H9 (cell line): Measurements from ENCODE around the gene DYRK1A. TPM values are rescaled to one million over a fixed set of nuclear protein-coding genes. Genes with fewer than 3 reads are reported as not detected.

Experiments used
- DNase-seq: peaks from one replicate; pipeline ENCODE4 v3.0.0-alpha.2; 2017
- H2AFZ ChIP-seq: one replicate; pipeline ENCODE4 v1.6.1; 2013; ENCODE audit warnings: mild to moderate bottlenecking, low read length, control low read depth, moderate library complexity
- H2AK5ac ChIP-seq: 2 replicates; pipeline ENCODE4 v1.6.1; 2013; ENCODE audit warnings: low read length, control low read depth, mixed read lengths; ENCODE audit not compliant: insufficient read length
- H2BK120ac ChIP-seq: one replicate; pipeline ENCODE4 v1.6.1; 2013; ENCODE audit warnings: low read depth, mild to moderate bottlenecking, low read length, control low read depth, inconsistent platforms; ENCODE audit not compliant: poor library complexity, severe bottlenecking
- H2BK12ac ChIP-seq: 2 replicates; pipeline ENCODE4 v1.6.1; 2013; ENCODE audit warnings: low read length, control low read depth, mixed read lengths, low read depth; ENCODE audit not compliant: insufficient read length
- H2BK15ac ChIP-seq: 2 replicates; pipeline ENCODE4 v1.6.1; 2013; ENCODE audit warnings: low read depth, low read length, control low read depth
- H2BK20ac ChIP-seq: one replicate; pipeline ENCODE4 v1.6.1; 2013; ENCODE audit warnings: low read depth, mild to moderate bottlenecking, low read length, control low read depth, inconsistent platforms; ENCODE audit not compliant: poor library complexity, severe bottlenecking
- H2BK5ac ChIP-seq: 2 replicates; pipeline ENCODE4 v1.6.1; 2013; ENCODE audit warnings: low read length, control low read depth, mixed read lengths; ENCODE audit not compliant: insufficient read length
- H3K14ac ChIP-seq: 2 replicates; pipeline ENCODE4 v1.6.1; 2013; ENCODE audit warnings: low read length, control low read depth; ENCODE audit not compliant: insufficient read depth
- H3K18ac ChIP-seq: 2 replicates; pipeline ENCODE4 v1.6.1; 2013; ENCODE audit warnings: low read depth, mild to moderate bottlenecking, mixed read lengths, low read length, control low read depth; ENCODE audit not compliant: insufficient read length
- H3K23ac ChIP-seq: 2 replicates; pipeline ENCODE4 v1.6.1; 2013; ENCODE audit warnings: low read length, control low read depth, mixed read lengths, low read depth; ENCODE audit not compliant: insufficient read length
- H3K23me2 ChIP-seq: 2 replicates; pipeline ENCODE4 v1.6.1; 2013; ENCODE audit warnings: low read depth, mild to moderate bottlenecking, mixed read lengths, low read length, control low read depth; ENCODE audit not compliant: insufficient read length, poor library complexity, severe bottlenecking
- H3K27ac ChIP-seq: 2 replicates; pipeline ENCODE4 v1.5.1; 2013; ENCODE audit warnings: low read length, control low read depth, mixed read lengths, low read depth; ENCODE audit not compliant: insufficient read length
- H3K27me3 ChIP-seq: 2 replicates; pipeline ENCODE4 v1.6.1; 2013; ENCODE audit warnings: low read length, control low read depth, inconsistent platforms; ENCODE audit not compliant: insufficient read depth
- H3K4ac ChIP-seq: 2 replicates; pipeline ENCODE4 v1.6.1; 2013; ENCODE audit warnings: low read depth, mild to moderate bottlenecking, control low read depth, inconsistent platforms, low read length, moderate library complexity
- H3K4me1 ChIP-seq: 2 replicates; pipeline ENCODE4 v1.6.1; 2013; ENCODE audit warnings: low read length, control low read depth, inconsistent platforms; ENCODE audit not compliant: insufficient read depth
- H3K4me2 ChIP-seq: 2 replicates; pipeline ENCODE4 v1.6.1; 2013; ENCODE audit warnings: low read length, control low read depth, mixed read lengths; ENCODE audit not compliant: insufficient read length, insufficient read depth
- H3K56ac ChIP-seq: 2 replicates; pipeline ENCODE4 v1.6.1; 2013; ENCODE audit warnings: low read depth, mild to moderate bottlenecking, mixed read lengths, low read length, control low read depth; ENCODE audit not compliant: insufficient read length
- H3K79me1 ChIP-seq: 2 replicates; pipeline ENCODE4 v1.6.1; 2013; ENCODE audit warnings: low read depth, mild to moderate bottlenecking, moderate library complexity, low read length, control low read depth, inconsistent platforms; ENCODE audit not compliant: insufficient read depth, poor library complexity, severe bottlenecking
- H3K79me2 ChIP-seq: 2 replicates; pipeline ENCODE4 v1.6.1; 2013; ENCODE audit warnings: low read length, control low read depth, inconsistent platforms; ENCODE audit not compliant: insufficient read depth
- H3K9ac ChIP-seq: 2 replicates; pipeline ENCODE4 v1.6.1; 2013; ENCODE audit warnings: low read length, control low read depth, mixed read lengths; ENCODE audit not compliant: insufficient read length; ENCODE audit errors: extremely low read depth
- H3K9me3 ChIP-seq: one replicate; pipeline ENCODE4 v1.6.1; 2013; ENCODE audit warnings: low read depth, low read length, inconsistent platforms; ENCODE audit not compliant: control insufficient read depth
- H3T11ph ChIP-seq: one replicate; pipeline ENCODE4 v1.6.1; 2013; ENCODE audit warnings: mild to moderate bottlenecking, low read length, control low read depth, inconsistent platforms
- H4K20me1 ChIP-seq: one replicate; pipeline ENCODE4 v1.6.1; 2013; ENCODE audit not compliant: control insufficient read depth, insufficient read length, insufficient read depth
- H4K5ac ChIP-seq: 2 replicates; pipeline ENCODE4 v1.6.1; 2013; ENCODE audit warnings: low read depth, mild to moderate bottlenecking, mixed read lengths, low read length, control low read depth; ENCODE audit not compliant: insufficient read length
- H4K8ac ChIP-seq: replicated peaks from 2 replicates; pipeline ENCODE4 v1.6.1; 2013; ENCODE audit warnings: low read length, control low read depth, mixed read lengths, low read depth; ENCODE audit not compliant: insufficient read length
- H4K91ac ChIP-seq: 2 replicates; pipeline ENCODE4 v1.6.1; 2013; ENCODE audit warnings: low read depth, mild to moderate bottlenecking, moderate library complexity, mixed read lengths, low read length, control low read depth; ENCODE audit not compliant: insufficient read length
- H3K27ac Mint-ChIP-seq, 3 experiments: 2 replicates in 2 of 3; 3 replicates in 1 of 3; pipeline ENCODE4 v1.8.0; 2020 to 2021; ENCODE audit warnings: mixed read lengths in 3 of 3, mild to moderate bottlenecking in 1 of 3, moderate library complexity in 1 of 3
- H3K27me3 Mint-ChIP-seq: 2 replicates; pipeline ENCODE4 v1.8.0; 2021; ENCODE audit warnings: low read depth, mild to moderate bottlenecking, moderate library complexity, mixed read lengths
- H3K36me3 Mint-ChIP-seq, 3 experiments: 2 replicates in 2 of 3; 3 replicates in 1 of 3; pipeline ENCODE4 v1.8.0; 2020 to 2021; ENCODE audit warnings: low read depth in 3 of 3, mixed read lengths in 3 of 3; ENCODE audit not compliant: insufficient read depth in 1 of 3
- H3K4me1 Mint-ChIP-seq, 2 experiments: 2 replicates each; pipeline ENCODE4 v1.8.0; 2020; ENCODE audit warnings: mixed read lengths in 2 of 2
- H3K4me3 Mint-ChIP-seq, 2 experiments: 2 replicates in 1 of 2; 3 replicates in 1 of 2; pipeline ENCODE4 v1.8.0; 2020 to 2021; ENCODE audit warnings: mild to moderate bottlenecking in 2 of 2, mixed read lengths in 2 of 2, moderate library complexity in 1 of 2
- H3K9me3 Mint-ChIP-seq, 2 experiments: 2 replicates in 1 of 2; 3 replicates in 1 of 2; pipeline ENCODE4 v1.8.0; 2020; ENCODE audit warnings: mild to moderate bottlenecking in 2 of 2, mixed read lengths in 2 of 2, moderate library complexity in 1 of 2
- CTCF ChIP-seq: fragments of 200-600 bp; sonication (generic); conservative IDR thresholded peaks from 3 replicates; pipeline ENCODE4 v1.8.0; 2021; ENCODE audit warnings: antibody characterized with exemption, mild to moderate bottlenecking
- WGBS: extraction: QIAGEN DNeasy Blood & Tissue Kit; methylation state at CpG from one replicate; pipeline ENCODE4 v1.1.7; 2013; ENCODE audit warnings: missing lambda C conversion rate, low lambda C conversion rate, mixed read lengths; ENCODE audit not compliant: insufficient read length; ENCODE audit errors: extremely low coverage; 5-methylcytosine and 5-hydroxymethylcytosine counted together
- total RNA-seq: library from RNA; stranded (reverse); gene quantifications from 2 replicates; pipeline ENCODE4 v1.2.1, GENCODE V29; 2021

The DYRK1A gene
- total RNA-seq, 1 experiment from 2014 or later: 73.6 TPM

- DNase-seq: no peak
- H3K18ac ChIP-seq: no peak overlapping the region
- no peaks in the 10 kb centered on the region; the same call in 1 of the 2 replicates for H3K27me3 Mint-ChIP-seq
- no peak overlapping the region for H2BK15ac ChIP-seq
- no peaks in the 10 kb centered on the region for H4K20me1 ChIP-seq
- no peak overlapping the region for H3K9ac ChIP-seq
- peaks cover 6 to 13% of the 10 kb centered on the region in 2 experiments; a peak in 2 of 4 replicates for H3K4me1 Mint-ChIP-seq
- H3K56ac ChIP-seq: no peak overlapping the region
- no peak overlapping the region; a peak in 1 of 5 replicates for H3K4me3 Mint-ChIP-seq
- no peak overlapping the region for H3T11ph ChIP-seq
- no peak overlapping the region for H3K27ac ChIP-seq
- no peak overlapping the region for H3K14ac ChIP-seq
- H3K23me2 ChIP-seq: no peaks in the 10 kb centered on the region
- no peak overlapping the region for H3K23ac ChIP-seq
- no peak overlapping the region for H2BK20ac ChIP-seq
- H3K4me1 ChIP-seq: no peaks in the 10 kb centered on the region
- no peak overlapping the region for H2BK120ac ChIP-seq
- TF ChIP-seq CTCF: no peak
- H4K5ac ChIP-seq: no peak overlapping the region
- H3K36me3 Mint-ChIP-seq: no peaks in the 10 kb centered on the region
- H3K27me3 ChIP-seq: no peaks in the 10 kb centered on the region
- no peak overlapping the region for H4K8ac ChIP-seq
- peak overlapping the region in 1 of 3 experiments; percentile 85; a peak in 1 of 7 replicates for H3K27ac Mint-ChIP-seq
- no peak overlapping the region for H2BK12ac ChIP-seq
- H4K91ac ChIP-seq: no peak overlapping the region
- H2BK5ac ChIP-seq: no peak overlapping the region
- no peaks in the 10 kb centered on the region for H3K79me2 ChIP-seq
- H3K9me3 ChIP-seq: no peaks in the 10 kb centered on the region
- no peak overlapping the region for H2AK5ac ChIP-seq
- no peak overlapping the region for H3K4ac ChIP-seq
- H3K4me2 ChIP-seq: no peak overlapping the region
- WGBS: no CpG with 5 or more reads among the region's 6 CpGs
- H2AFZ ChIP-seq: no peak overlapping the region
- no peaks in the 10 kb centered on the region for H3K9me3 Mint-ChIP-seq
- H3K79me1 ChIP-seq: no peaks in the 10 kb centered on the region
Observed at GRCh38 chr21:37529649-37530048, 163.1 kb downstream of the DYRK1A start.
